ENCODE measurements around the gene CHI3L1.

The CHI3L1 gene

DNA sequence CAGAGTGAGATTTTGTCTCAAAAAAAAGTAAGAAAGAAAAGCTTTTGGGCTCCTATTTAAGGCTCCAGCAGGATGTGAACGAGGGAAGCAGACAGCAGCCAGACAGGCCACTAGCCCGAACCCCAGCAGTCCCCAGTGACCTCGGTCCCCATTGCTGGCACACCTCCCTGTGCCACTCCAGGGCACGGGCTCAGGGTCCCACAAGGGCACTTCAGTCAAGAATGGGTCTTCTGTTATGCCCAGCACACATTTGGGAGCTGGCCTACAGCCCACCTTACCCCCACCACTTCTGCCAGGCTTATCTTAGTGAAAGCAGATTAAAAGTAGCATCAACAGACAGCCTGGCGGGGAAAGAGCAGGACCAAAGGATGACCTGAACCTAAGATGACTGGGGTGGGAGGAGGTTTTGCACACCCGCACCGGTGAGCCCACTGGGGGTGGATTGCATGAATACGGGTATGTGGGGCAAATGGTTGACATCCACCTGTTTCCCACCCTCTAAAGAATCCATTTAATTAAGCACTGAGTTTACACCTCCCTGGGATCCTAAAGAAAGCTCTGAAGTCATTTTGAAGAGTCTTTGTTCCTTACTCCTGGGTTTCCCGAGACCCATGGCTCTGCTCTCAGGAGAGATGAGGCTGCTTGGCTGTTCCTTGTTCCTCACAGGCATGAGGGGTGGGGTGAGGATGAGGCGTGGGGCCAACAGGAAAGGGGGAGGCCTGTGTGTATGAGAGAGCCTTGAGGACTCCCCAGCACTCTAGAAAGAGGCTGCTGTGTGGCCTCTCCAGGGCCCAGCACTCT lies 4.7 kb downstream of the CHI3L1 start:
- no peak for TF ChIP-seq CEBPB (IDR thresholded peaks at IDR 0.05)
- TF ChIP-seq RAD21 (IDR thresholded peaks at IDR 0.05; ENCODE audit: low read depth): no peak
- TF ChIP-seq TEAD4 (IDR thresholded peaks at IDR 0.05): no peak
- no peak for TF ChIP-seq TAF1 (IDR thresholded peaks at IDR 0.05; ENCODE audit: low read depth)
- TF ChIP-seq, protein P1, sequence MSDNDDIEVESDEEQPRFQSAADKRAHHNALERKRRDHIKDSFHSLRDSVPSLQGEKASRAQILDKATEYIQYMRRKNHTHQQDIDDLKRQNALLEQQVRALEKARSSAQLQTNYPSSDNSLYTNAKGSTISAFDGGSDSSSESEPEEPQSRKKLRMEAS (IDR thresholded peaks at IDR 0.05): no peak
- TF ChIP-seq YY1 (IDR thresholded peaks at IDR 0.05; ENCODE audit: low read depth): no peak
- TF ChIP-seq, protein P2, sequence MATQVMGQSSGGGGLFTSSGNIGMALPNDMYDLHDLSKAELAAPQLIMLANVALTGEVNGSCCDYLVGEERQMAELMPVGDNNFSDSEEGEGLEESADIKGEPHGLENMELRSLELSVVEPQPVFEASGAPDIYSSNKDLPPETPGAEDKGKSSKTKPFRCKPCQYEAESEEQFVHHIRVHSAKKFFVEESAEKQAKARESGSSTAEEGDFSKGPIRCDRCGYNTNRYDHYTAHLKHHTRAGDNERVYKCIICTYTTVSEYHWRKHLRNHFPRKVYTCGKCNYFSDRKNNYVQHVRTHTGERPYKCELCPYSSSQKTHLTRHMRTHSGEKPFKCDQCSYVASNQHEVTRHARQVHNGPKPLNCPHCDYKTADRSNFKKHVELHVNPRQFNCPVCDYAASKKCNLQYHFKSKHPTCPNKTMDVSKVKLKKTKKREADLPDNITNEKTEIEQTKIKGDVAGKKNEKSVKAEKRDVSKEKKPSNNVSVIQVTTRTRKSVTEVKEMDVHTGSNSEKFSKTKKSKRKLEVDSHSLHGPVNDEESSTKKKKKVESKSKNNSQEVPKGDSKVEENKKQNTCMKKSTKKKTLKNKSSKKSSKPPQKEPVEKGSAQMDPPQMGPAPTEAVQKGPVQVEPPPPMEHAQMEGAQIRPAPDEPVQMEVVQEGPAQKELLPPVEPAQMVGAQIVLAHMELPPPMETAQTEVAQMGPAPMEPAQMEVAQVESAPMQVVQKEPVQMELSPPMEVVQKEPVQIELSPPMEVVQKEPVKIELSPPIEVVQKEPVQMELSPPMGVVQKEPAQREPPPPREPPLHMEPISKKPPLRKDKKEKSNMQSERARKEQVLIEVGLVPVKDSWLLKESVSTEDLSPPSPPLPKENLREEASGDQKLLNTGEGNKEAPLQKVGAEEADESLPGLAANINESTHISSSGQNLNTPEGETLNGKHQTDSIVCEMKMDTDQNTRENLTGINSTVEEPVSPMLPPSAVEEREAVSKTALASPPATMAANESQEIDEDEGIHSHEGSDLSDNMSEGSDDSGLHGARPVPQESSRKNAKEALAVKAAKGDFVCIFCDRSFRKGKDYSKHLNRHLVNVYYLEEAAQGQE (IDR thresholded peaks at IDR 0.05; ENCODE audit: low read depth): no peak
- TF ChIP-seq NFIC (IDR thresholded peaks at IDR 0.05): no peak
- no peak for TF ChIP-seq EGR1 (IDR thresholded peaks at IDR 0.05)
- TF ChIP-seq EP300 (IDR thresholded peaks at IDR 0.05; ENCODE audit: borderline replicate concordance): no peak
- TF ChIP-seq ZBTB7A (IDR thresholded peaks at IDR 0.05; ENCODE audit: low read depth): no peak
- TF ChIP-seq, protein P3, sequence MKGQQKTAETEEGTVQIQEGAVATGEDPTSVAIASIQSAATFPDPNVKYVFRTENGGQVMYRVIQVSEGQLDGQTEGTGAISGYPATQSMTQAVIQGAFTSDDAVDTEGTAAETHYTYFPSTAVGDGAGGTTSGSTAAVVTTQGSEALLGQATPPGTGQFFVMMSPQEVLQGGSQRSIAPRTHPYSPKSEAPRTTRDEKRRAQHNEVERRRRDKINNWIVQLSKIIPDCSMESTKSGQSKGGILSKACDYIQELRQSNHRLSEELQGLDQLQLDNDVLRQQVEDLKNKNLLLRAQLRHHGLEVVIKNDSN (IDR thresholded peaks at IDR 0.05): no peak
- TF ChIP-seq FOXM1 (IDR thresholded peaks at IDR 0.05; ENCODE audit: borderline replicate concordance, low read depth): no peak
- TF ChIP-seq CREB1 (IDR thresholded peaks at IDR 0.05; ENCODE audit: low read depth): no peak
- no peak for TF ChIP-seq TCF12 (IDR thresholded peaks at IDR 0.05; ENCODE audit: low read depth)

DNA sequence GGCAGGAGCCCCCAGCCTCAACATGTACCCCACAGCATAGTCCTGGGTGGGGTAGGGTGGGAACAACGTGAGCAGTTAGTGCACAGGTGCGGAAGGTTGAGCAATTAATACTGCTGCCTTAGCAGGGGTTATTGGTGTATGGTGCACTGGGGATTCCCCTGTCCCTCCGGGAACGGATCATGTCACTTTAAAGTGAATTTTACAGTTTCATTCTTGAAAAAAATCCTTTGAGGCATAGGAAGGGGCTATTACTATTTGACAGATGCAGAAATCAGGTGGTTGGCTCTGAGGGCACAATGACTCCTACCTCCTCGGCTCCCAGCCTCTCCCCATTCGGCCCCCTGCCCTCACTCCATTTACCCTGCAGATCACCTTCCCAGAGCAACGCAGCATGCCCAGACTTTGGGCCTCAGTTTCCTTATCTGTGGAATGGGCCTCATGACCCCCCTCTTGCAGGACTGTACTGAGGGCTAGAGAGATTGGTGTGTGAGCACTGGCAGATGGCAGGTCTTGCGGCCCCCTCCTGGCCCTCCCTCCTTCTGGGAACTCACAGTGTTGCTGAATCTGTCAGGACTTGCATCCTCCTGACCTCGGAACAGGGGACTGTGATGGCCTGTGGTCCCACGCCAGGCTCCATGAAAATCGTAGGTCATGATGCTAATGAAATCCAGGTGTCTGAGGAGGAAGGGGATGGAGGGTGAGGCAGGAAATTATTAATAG lies 5.7 kb downstream of the CHI3L1 start:
- TF ChIP-seq CEBPB (IDR thresholded peaks at IDR 0.05) (no peak), RAD21 (IDR thresholded peaks at IDR 0.05; ENCODE audit: low read depth) (no peak), TCF12 (IDR thresholded peaks at IDR 0.05; ENCODE audit: low read depth) (no peak), CREB1 (IDR thresholded peaks at IDR 0.05; ENCODE audit: low read depth) (no peak), TAF1 (IDR thresholded peaks at IDR 0.05; ENCODE audit: low read depth) (no peak)
- TF ChIP-seq, protein P2 (IDR thresholded peaks at IDR 0.05; ENCODE audit: low read depth): no peak

DNA sequence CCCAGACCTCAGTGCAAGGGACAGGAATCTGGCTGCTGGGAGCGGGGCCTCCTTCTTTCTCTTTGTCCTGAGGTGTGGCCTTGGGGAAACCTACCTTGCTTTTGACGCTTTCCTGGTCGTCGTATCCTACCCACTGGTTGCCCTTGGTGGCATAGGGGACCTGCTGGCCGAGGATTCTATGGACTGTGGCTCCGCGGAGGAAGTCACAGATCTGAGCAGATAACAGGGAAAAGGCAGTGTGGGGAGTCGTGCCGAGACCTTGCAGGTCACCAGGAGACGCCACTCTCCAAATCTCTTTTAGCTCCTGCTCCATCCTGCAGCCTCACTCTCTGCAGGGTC lies 6.9 kb downstream of the CHI3L1 start:
- TF ChIP-seq, protein P3 (IDR thresholded peaks at IDR 0.05): no peak
- TF ChIP-seq EGR1 (IDR thresholded peaks at IDR 0.05): no peak
- TF ChIP-seq CREB1 (IDR thresholded peaks at IDR 0.05; ENCODE audit: low read depth): no peak
- TF ChIP-seq ZBTB7A (IDR thresholded peaks at IDR 0.05; ENCODE audit: low read depth): no peak
- no peak for TF ChIP-seq NFIC (IDR thresholded peaks at IDR 0.05)
- TF ChIP-seq CEBPB (IDR thresholded peaks at IDR 0.05): no peak
- no peak for TF ChIP-seq RAD21 (IDR thresholded peaks at IDR 0.05; ENCODE audit: low read depth)
- TF ChIP-seq YY1 (IDR thresholded peaks at IDR 0.05; ENCODE audit: low read depth): no peak
- TF ChIP-seq TCF12 (IDR thresholded peaks at IDR 0.05; ENCODE audit: low read depth): no peak
- TF ChIP-seq, protein P2 (IDR thresholded peaks at IDR 0.05; ENCODE audit: low read depth): no peak
- TF ChIP-seq EP300 (IDR thresholded peaks at IDR 0.05; ENCODE audit: borderline replicate concordance): no peak
- no peak for TF ChIP-seq TAF1 (IDR thresholded peaks at IDR 0.05; ENCODE audit: low read depth)
